HG03558 (cell line): Measurements from ENCODE around the gene RAD1.
"Not testable (repeated sequence)": the region's sequence is repeated elsewhere in the genome, so short reads cannot be mapped to it uniquely, and the experiment has no call there.

Experiments used
- ATAC-seq: cut with Tn5 transposase; IDR thresholded peaks from one replicate; pipeline ENCODE4 v1.9.1; 2021; ENCODE audit warnings: moderate number of reproducible peaks; ENCODE audit not compliant: unreplicated experiment; ENCODE audit errors: extremely low read depth

The RAD1 gene

DNA sequence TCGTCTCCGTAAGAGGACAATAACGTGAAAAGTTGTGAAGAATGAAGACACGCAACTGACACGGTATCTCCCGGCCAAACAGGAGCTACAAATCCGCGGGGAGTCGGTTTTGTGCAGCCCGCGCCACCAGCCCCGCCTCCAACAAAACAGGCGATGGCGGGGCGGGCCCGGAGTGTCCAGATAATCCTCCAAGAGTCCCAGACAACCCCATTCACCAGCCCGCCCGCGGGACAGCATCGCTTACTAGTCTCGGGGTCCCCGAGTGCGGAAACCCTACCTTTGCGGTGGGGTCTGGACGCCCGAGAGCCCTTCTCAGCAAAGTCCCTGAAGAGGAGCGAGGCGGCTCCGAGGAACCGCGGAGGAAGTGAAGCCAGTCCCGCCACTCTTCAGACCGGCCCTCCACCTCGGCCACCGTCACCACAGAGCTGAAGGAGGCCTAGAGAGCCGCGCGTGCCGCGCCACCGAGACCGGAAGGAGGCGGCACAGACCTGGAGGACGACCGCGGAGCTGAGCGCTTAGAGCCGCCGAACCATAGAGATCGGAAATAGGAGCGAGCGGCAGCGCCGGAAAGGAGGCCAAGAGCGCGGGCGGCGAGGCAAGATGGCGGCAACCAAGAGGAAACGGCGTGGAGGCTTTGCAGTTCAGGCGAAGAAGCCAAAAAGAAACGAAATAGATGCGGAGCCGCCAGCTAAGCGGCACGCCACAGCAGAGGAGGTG, at the start of gene RAD1, which contains the start of gene BRIX1:
RAD1 (minus strand) TSS at position 366 of the 717 bp plus-strand sequence. CDS start 612 bp downstream, outside the sequence.
BRIX1 (plus strand) TSS at position 573 of the 717 bp plus-strand sequence; CDS start at position 601, 28 bp downstream.
- ATAC-seq: peak; percentile 98

- ATAC-seq: peak; percentile 87
These were observed 44.0 kb upstream of the RAD1 start for GRCh38 chr5:34959323-34959722.

GRCh38 chr5:34957857-34958690, 42.8 kb upstream of the RAD1 start:
- ATAC-seq: no peak

- ATAC-seq: no peak
These were observed 42.0 kb upstream of the RAD1 start for GRCh38 chr5:34957321-34957720.

GRCh38 chr5:34944460-34945047, 29.2 kb upstream of the RAD1 start:
- ATAC-seq: no peak

DNA sequence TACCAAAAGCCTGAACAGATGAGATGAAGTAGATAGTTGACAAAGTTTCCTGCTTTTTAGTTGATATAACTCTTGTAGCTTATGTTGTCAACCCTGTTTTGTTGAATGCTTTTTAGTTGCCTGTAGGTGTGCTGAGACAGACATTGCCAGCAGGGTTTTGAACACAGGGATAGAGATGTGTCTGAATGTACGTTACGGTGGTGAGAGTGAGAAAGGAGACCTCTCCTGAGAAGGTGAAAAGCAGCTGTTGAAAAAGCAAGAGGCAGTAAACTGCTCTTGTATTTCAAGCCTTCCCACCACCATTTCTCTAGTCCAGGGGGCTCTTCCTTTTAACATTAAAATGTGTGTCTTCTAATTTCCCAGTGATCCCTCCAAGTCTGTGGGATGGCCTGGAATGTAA, 28.7 kb upstream of the RAD1 start:
- no peak for ATAC-seq

DNA sequence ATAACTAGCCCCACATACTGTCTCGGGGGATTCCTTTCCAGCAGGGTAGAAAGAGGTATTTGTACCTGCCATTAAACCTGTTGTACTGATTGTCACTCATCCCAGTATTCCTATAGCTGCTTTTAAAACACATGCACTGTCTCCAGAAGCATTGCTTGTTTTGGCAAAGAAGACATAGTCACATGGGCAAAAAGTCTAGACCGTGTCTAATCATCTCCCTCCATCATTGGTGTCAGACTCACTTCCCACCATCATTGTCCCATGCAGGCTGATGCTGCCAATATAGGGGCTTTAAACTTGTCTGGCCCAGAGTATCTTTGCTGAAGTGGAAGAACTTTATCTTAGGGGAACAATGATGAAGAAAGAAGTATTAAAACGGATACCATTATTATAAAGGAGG, 26.6 kb upstream of the RAD1 start:
- ATAC-seq: no peak

DNA sequence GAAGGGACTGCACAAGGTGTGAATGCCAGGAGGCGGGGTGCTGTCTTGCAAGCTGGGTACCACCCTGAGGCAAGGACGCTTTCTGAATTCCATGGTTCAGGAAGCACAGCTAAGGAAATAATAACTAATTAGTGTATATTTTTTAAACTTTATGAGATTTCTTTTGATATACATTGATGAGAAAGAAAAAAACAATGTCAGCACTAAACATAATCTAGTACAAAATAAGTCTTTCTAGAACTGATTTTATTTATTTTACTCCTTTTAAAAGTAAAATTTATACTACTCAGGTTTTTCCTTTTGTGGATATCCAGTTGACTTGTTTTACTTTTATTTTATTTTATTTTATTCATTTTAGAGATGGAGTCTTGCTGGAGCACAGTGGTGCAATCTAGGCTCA, 17.6 kb upstream of the RAD1 start:
- no peak for ATAC-seq

DNA sequence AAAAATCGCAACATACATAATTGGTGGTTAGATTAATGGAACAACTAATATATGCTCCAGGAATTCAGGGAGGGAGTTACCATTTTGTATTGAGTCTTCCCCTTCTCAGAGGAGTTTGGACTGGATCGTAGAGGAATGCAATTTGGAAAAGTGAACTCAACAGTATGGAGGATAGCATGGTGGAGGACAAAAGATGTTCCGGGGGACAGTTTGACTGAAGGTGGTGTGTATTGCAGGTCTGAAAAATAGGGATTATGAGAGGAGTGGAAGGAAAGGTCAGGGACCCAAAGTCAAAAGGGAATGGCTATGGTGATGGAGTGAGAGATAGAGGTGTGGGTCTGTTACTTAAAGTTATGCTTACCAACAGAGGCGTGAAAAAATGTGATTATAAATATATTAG, 15.6 kb upstream of the RAD1 start:
- ATAC-seq: no peak

- no peak for ATAC-seq
These were observed 15.1 kb upstream of the RAD1 start for GRCh38 chr5:34930462-34930844.

DNA sequence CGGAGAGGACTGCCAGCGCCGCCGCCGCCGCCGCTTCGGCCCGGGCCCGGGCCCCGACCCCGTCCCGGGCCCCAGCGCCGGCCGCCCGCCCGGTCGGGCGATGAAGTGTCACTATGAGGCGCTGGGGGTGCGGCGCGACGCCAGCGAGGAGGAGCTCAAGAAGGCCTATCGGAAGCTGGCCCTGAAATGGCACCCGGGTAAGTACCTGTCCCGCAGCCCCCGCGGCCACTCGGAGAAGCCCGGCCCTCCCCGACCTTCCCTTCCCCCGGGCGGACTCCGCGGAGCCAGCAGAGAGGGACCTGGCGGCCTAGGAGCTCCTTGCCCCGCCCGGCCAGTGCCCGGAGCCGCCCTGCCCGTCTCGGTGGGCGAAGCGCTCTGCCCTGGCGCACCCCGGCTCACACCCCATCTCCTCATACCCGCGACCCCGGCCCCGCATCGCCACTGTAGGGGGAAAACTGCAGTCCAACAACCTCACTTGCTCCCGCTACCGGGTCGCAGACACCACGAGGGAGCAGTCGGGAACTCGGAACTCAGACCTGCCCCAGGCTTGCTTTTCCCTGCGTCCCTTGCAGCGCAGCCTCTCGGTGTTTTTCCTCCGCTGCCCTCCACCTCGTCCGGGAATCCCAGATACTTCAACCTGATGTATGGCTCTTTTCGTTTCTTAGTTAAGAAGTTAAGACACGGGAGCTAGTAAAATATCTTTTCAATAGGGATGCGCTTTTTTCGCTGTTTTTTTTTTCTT, 14.6 kb upstream of the RAD1 start:
- ATAC-seq: peak; percentile 60

DNA sequence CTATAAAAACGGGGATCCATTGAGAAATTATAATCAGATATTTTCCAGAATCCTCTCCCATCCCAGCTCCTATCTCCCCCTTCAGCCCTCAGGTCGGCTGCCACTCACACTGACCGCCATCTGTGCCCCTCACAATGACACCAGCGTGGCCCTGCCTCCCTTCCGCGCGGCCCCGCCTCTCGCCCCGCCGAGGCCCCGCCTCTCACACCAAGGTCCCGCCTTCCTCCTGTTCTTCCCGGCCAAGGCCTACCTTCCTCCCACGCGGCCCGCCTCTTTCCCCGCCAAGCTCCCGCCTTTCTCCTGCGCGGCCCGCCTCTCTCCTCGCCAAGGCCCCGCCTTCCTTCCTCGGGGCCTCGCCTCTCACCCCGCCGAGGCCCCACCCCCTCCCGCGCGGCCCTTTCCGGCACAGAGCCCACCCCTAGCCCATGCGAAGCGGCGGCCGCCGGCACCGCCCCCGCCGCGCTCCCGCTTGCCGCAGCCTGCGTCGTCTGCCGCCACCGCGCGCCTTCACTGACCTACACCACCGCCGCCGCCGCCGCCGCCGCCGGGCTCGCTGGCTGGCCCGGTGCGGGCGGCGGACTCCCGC, 13.9 kb upstream of the RAD1 start, which contains the start of gene DNAJC21:
DNAJC21 (plus strand) TSS at position 426 of the 586 bp plus-strand sequence. CDS start 261 bp downstream, outside the sequence.
- peak; percentile 64 for ATAC-seq

DNA sequence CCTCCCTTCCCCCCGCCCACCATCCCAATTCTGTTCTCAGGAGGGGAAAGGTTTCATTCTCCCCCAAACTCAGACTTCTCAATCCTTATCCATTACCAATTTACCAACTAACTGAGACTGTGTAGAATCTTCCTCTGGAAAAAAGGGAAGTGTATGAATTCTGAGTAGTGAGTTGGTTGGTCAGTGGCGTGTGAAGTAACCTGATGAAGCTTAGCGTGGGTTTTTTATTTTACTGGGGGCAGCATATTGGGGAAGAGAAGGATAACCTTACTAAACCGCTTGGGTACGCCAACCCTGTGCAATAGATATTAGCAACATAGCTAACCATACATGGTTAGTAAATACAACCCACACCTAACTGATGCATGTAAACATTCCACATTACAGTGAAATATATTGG, 13.0 kb upstream of the RAD1 start:
- ATAC-seq: no peak

DNA sequence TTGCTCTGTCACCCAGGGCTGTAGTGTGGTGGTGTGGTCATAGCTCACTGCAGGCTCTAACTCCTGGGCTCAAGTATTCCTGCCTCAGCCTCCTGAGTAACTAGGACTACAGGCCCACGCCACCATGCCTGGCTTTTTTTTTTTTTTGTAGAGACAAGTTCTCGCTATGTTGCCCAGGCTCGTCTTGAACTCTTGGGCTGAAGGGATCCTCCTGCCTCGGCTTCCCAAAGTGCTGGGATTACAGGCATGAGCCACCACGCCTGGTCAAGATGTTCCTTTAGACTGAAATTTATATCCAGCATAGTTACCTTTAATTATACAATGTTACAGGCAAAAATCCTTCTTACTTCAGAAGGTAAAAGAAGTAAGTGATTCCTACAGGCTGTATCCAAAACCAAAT, 12.5 kb upstream of the RAD1 start:
- ATAC-seq: no peak

DNA sequence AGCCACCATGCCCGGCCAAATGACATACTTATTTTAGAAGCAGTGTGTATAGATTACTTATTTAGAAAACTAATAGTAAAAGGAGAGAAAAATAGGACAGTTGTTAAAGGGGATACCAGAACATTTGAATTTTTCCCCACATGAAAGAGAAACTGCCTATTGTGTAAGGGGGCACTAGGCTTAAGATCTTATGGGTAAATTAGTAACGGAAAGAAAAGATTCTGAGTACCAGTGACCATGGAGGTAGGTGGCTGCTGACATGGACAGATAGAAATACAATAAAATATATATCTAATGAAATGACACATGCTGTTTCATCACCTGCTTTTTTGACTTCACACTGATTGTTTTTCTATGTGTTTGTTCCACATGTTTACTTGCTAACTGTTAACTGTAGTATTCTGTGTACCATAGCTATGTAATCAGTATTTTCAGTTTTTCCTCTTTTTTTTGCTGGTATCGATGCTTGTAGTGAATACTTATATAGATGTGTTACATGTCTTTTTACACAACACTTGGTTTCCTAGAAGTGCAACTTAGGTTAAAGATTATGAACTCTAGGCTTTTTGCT, 11.1 kb upstream of the RAD1 start:
- no peak for ATAC-seq

GRCh38 chr5:34924462-34924765, 9.1 kb upstream of the RAD1 start:
- no peak for ATAC-seq

GRCh38 chr5:34923694-34924461, 8.6 kb upstream of the RAD1 start:
- ATAC-seq: peak; percentile 63

DNA sequence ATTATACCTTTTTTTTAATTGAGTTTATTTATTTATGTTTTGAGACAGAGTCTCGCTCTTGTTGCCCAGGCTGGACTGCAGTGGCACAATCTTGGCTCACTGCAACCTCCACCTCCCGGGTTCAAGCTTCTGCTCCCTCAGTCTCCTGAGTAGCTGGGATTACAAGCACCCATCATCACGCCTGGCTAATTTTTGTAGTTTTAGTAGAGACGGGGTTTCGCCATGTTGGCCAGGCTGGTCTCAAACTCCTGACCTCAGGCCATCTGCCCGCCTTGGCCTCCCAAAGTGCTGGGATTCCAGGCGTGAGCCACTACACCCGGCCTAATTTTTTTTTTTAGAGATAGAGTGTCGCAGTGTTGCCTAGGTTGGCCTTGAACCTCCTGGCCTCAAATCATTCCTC, 8.0 kb upstream of the RAD1 start:
- not testable (repeated sequence) for ATAC-seq

- no peak for ATAC-seq
These were observed 3.8 kb upstream of the RAD1 start for GRCh38 chr5:34919077-34919476.
